GM12892 (cell line): ENCODE data around the gene VMAC.

Source experiments
- POLR2A ChIP-seq: IDR thresholded peaks from 2 replicates; pipeline ENCODE4 v1.6.1; 2011; ENCODE audit warnings: low read depth, low read length, control low read depth
- POLR2AphosphoS5 ChIP-seq: IDR thresholded peaks from 2 replicates; pipeline ENCODE4 v1.6.1; 2011; ENCODE audit warnings: low read depth, low read length, control low read depth
- TAF1 ChIP-seq: IDR thresholded peaks from 2 replicates; pipeline ENCODE4 v1.6.1; 2011; ENCODE audit warnings: low read depth, mild to moderate bottlenecking, control low read depth, low read length, borderline replicate concordance

DNA sequence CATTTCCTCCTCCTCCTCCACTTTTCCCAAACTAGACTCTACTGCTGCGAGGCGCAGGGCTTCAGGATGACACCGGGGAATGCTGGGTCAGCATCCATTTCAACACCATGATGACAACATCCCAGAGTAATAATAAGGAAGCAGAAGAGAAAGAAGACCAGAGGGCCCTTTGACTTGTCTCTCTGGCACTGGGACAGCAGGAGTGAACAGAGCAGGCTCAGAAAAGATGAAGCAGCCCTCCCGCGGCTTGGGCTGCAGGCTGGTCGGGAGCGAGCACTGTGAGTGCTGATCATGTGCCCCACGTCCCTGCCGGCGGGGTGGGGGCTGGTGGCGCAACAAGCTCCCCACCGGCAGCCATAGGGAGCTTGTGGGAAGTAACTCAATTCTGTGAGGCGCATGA, 42.8 kb downstream of the VMAC start:
- TF ChIP-seq POLR2AphosphoS5 (no peak), POLR2A (no peak), TAF1 (no peak)
